Suprapubic skin (tissue), 4 donors: ENCODE data around the gene SCYGR2.

Experiments
- POLR2A ChIP-seq, 2 donors: fragments of 450-650 bp; IDR thresholded peaks; one replicate each; pipeline ENCODE4 v1.6.1; 2017; ENCODE audit warnings: antibody characterized with exemption in 2 of 2, mild to moderate bottlenecking in 2 of 2, moderate library complexity in 2 of 2
- POLR2AphosphoS5 ChIP-seq, 3 donors: sonication (generic); formaldehyde crosslinking; IDR thresholded peaks; one replicate each; pipeline ENCODE4 v1.6.1; 2017; ENCODE audit warnings: antibody characterized with exemption in 3 of 3

GRCh38 chr2:227595797-227596196 lies 2.9 kb upstream of the SCYGR2 start:
- no peak for TF ChIP-seq POLR2AphosphoS5 (IDR thresholded peaks at IDR 0.05)
- no peak for TF ChIP-seq POLR2A (IDR thresholded peaks at IDR 0.05)
